ENCODE data around the gene NHLRC4.
A peak's percentile ranks its signal among the peaks of the same experiment; 100 is the strongest.

DNA sequence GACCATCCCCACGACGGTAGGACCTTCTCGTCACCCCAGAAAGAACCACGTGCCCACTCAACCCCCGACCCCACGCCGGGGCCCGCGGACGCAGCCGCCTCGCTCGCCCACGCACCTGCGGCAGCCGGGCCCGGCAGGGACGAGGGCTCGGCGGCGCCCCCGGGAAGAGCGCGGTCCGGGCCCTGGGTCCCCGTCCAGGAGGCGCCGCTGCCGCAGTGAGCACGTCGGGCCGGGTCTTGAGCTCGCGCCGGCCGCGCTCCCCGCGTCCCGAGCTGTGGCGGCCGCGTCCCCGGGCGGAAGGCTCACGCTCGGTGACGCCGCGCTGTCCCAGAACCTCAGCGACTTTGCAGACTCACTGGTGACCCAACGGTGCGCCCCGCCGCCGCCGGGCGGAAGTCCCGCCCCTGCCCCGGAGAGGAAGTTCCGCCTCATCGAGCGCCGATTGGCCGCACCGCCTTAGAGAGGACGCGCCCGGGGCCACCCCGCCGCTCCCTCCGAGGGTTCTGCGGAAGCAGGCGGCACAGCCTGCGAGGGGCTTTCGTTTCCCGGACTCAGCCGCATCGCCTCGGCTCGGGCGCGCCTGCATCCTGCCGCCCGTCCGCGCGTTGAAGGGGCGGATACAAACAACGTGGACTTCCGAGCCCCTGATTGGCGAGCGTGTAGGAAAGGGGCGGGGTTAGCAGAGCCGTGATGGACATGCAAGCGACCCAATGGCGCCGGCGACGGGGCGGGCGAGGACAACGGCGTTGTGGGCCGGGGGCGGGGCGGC lies 22.3 kb downstream of the NHLRC4 start:
- TF ChIP-seq, protein P1, sequence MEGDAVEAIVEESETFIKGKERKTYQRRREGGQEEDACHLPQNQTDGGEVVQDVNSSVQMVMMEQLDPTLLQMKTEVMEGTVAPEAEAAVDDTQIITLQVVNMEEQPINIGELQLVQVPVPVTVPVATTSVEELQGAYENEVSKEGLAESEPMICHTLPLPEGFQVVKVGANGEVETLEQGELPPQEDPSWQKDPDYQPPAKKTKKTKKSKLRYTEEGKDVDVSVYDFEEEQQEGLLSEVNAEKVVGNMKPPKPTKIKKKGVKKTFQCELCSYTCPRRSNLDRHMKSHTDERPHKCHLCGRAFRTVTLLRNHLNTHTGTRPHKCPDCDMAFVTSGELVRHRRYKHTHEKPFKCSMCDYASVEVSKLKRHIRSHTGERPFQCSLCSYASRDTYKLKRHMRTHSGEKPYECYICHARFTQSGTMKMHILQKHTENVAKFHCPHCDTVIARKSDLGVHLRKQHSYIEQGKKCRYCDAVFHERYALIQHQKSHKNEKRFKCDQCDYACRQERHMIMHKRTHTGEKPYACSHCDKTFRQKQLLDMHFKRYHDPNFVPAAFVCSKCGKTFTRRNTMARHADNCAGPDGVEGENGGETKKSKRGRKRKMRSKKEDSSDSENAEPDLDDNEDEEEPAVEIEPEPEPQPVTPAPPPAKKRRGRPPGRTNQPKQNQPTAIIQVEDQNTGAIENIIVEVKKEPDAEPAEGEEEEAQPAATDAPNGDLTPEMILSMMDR (IDR thresholded peaks at IDR 0.05) = no peak
- peak in 1 of 2 donors; percentile 69 for TF ChIP-seq POLR2A (IDR thresholded peaks at IDR 0.05)
- TF ChIP-seq POLR2AphosphoS5 (IDR thresholded peaks at IDR 0.05; ENCODE audit: insufficient read depth in 1 of 2, low read depth in 1 of 2) = peak; percentile 34 to 85

Data from vagina (tissue), 2 donors.